Smooth muscle cell (in vitro differentiated cells): ENCODE measurements around the gene ATP6V0E1. TPM values are rescaled to one million over a fixed set of nuclear protein-coding genes. Genes with fewer than 3 reads are reported as not detected.
A peak's percentile ranks its signal among the peaks of the same experiment; 100 is the strongest.

ENCODE experiments used
- DNase-seq: peaks from one replicate; lab custom pipeline; 2025; ENCODE audit not compliant: unreplicated experiment; lab: John Stamatoyannopoulos, UW
- H2AFZ ChIP-seq: fragments of 200-600 bp; sonication (generic); 2 replicates; pipeline ENCODE4 v1.6.0; 2016; ENCODE audit warnings: antibody characterized with exemption, low read depth, mild to moderate bottlenecking
- H3F3A ChIP-seq: fragments of 200-600 bp; sonication (generic); 2 replicates; pipeline ENCODE4 v1.6.0; 2017; ENCODE audit warnings: antibody characterized with exemption, low read depth
- H3K27ac ChIP-seq: fragments of 200-600 bp; sonication (generic); 2 replicates; pipeline ENCODE4 v1.5.1; 2016; ENCODE audit warnings: low read depth, mild to moderate bottlenecking
- H3K27me3 ChIP-seq: fragments of 200-600 bp; sonication (generic); 2 replicates; pipeline ENCODE4 v1.6.1; 2016; ENCODE audit warnings: low read depth, mild to moderate bottlenecking
- H3K36me3 ChIP-seq: fragments of 200-600 bp; sonication (generic); 2 replicates; pipeline ENCODE4 v1.5.1; 2016; ENCODE audit warnings: low read depth
- H3K4me1 ChIP-seq: fragments of 200-600 bp; sonication (generic); 2 replicates; pipeline ENCODE4 v1.5.1; 2016; ENCODE audit warnings: low read depth
- H3K4me2 ChIP-seq: fragments of 200-600 bp; sonication (generic); 2 replicates; pipeline ENCODE4 v1.6.0; 2016; ENCODE audit warnings: mild to moderate bottlenecking
- H3K4me3 ChIP-seq: fragments of 200-600 bp; sonication (generic); 2 replicates; pipeline ENCODE4 v1.5.1; 2016; ENCODE audit warnings: mild to moderate bottlenecking
- H3K79me2 ChIP-seq: fragments of 200-600 bp; sonication (generic); 2 replicates; pipeline ENCODE4 v1.6.0; 2016; ENCODE audit warnings: low read depth, mild to moderate bottlenecking
- H3K9ac ChIP-seq: fragments of 200-600 bp; sonication (generic); 2 replicates; pipeline ENCODE4 v1.6.0; 2016; ENCODE audit warnings: low read depth
- H3K9me3 ChIP-seq: fragments of 200-600 bp; sonication (generic); replicated peaks from 2 replicates; pipeline ENCODE4 v1.5.1; 2016; ENCODE audit warnings: low read depth
- H4K20me1 ChIP-seq: fragments of 200-600 bp; sonication (generic); 2 replicates; pipeline ENCODE4 v1.6.0; 2016; ENCODE audit warnings: low read depth
- WGBS: methylation state at CpG from one replicate; pipeline ENCODE4 v1.1.7; 2016; ENCODE audit warnings: low lambda C conversion rate; 5-methylcytosine and 5-hydroxymethylcytosine counted together
- polyA plus RNA-seq: library from polyadenylated mRNA; unstranded; fragments of >200 nt; fragmentation: Nextera tagmentation; extraction: Ambion mirVana; gene quantifications from 2 replicates; pipeline ENCODE4 v1.2.1, GENCODE V29; 2016
- total RNA-seq: library from RNA; depleted of rRNA; stranded (reverse); fragments of >200 nt; gene quantifications from 2 replicates; pipeline ENCODE4 v1.2.3, GENCODE V29; 2014
- TF ChIP-seq, protein P1 (sequence below): fragments of 200-600 bp; sonication (generic); IDR thresholded peaks from 2 replicates; pipeline ENCODE4 v1.5.1; 2017; ENCODE audit warnings: borderline replicate concordance, mild to moderate bottlenecking, antibody characterized with exemption; ENCODE audit not compliant: insufficient read depth, poor library complexity, severe bottlenecking

The ATP6V0E1 gene
- total and polyA plus RNA-seq, 2 experiments from 2014 or later: 247 to 431 TPM

- no peaks in the 10 kb centered on the region for H3K36me3 ChIP-seq
- peaks cover 46% of the 10 kb centered on the region for H3K79me2 ChIP-seq
- TF ChIP-seq, protein P1, sequence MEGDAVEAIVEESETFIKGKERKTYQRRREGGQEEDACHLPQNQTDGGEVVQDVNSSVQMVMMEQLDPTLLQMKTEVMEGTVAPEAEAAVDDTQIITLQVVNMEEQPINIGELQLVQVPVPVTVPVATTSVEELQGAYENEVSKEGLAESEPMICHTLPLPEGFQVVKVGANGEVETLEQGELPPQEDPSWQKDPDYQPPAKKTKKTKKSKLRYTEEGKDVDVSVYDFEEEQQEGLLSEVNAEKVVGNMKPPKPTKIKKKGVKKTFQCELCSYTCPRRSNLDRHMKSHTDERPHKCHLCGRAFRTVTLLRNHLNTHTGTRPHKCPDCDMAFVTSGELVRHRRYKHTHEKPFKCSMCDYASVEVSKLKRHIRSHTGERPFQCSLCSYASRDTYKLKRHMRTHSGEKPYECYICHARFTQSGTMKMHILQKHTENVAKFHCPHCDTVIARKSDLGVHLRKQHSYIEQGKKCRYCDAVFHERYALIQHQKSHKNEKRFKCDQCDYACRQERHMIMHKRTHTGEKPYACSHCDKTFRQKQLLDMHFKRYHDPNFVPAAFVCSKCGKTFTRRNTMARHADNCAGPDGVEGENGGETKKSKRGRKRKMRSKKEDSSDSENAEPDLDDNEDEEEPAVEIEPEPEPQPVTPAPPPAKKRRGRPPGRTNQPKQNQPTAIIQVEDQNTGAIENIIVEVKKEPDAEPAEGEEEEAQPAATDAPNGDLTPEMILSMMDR: no peak
- H3K4me1 ChIP-seq: peaks cover 6% of the 10 kb centered on the region
- no peaks in the 10 kb centered on the region for H3K27me3 ChIP-seq
- no peak overlapping the region for H3K4me2 ChIP-seq
- peaks cover 19% of the 10 kb centered on the region for H4K20me1 ChIP-seq
- peak overlapping the region; percentile 19 for H3K27ac ChIP-seq
- peaks cover 6% of the 10 kb centered on the region for H3F3A ChIP-seq
- no peak for DNase-seq
- 89% methylated on average over 9 of the region's 9 CpGs for whole genome bisulfite sequencing
- H2AFZ ChIP-seq: no peak overlapping the region
- H3K9ac ChIP-seq: no peak overlapping the region
- H3K4me3 ChIP-seq: no peak overlapping the region
- H3K9me3 ChIP-seq: no peaks in the 10 kb centered on the region
These were observed 37.1 kb downstream of the ATP6V0E1 start for GRCh38 chr5:173020643-173021042.

DNA sequence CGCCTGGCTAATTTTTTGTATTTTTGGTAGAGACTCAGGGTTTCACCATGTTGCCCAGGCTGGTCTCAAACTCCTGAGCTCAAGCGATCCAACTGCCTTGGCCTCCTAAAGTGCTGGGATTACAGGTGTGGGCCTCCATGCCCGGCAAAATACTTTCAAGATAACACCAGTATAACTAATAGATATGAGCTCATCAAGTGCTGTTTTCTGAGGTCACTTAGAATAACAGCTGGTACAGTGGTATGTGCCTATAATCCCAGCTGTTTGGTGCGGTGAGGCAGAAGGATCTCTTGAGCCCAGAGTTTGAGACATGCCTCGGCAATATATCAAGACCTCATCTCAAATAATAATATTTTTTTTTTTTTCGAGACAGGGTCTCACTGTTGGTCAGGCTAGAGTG, 42.1 kb downstream of the ATP6V0E1 start:
- Histone ChIP-seq H4K20me1 (peaks cover 58% of the 10 kb centered on the region), H3K4me1 (no peaks in the 10 kb centered on the region), H3K4me3 (no peak overlapping the region), H3K4me2 (no peak overlapping the region), H3K9ac (no peak overlapping the region), H3K9me3 (no peaks in the 10 kb centered on the region), H3K27me3 (no peaks in the 10 kb centered on the region), H2AFZ (no peak overlapping the region), H3K36me3 (no peaks in the 10 kb centered on the region), H3F3A (peaks cover 3% of the 10 kb centered on the region), H3K27ac (no peak overlapping the region), H3K79me2 (peaks cover 49% of the 10 kb centered on the region)
- TF ChIP-seq, protein P1: no peak
- DNase-seq: no peak
- 76% methylated on average over 6 of the region's 6 CpGs for WGBS

- DNase-seq: no peak
- TF ChIP-seq, protein P1: no peak
- no peak overlapping the region for H3K27ac ChIP-seq
- no peak overlapping the region for H3K4me3 ChIP-seq
- no peaks in the 10 kb centered on the region for H3K4me1 ChIP-seq
- H3K4me2 ChIP-seq: no peak overlapping the region
- H3K27me3 ChIP-seq: no peaks in the 10 kb centered on the region
- H4K20me1 ChIP-seq: peaks cover 79% of the 10 kb centered on the region
- H3K79me2 ChIP-seq: peaks cover 55% of the 10 kb centered on the region
- H3K9me3 ChIP-seq: no peaks in the 10 kb centered on the region
- no peak overlapping the region for H3K9ac ChIP-seq
- no peaks in the 10 kb centered on the region for H3K36me3 ChIP-seq
- no peak overlapping the region for H2AFZ ChIP-seq
- 81% methylated on average over 7 of the region's 7 CpGs for WGBS
- peaks cover 3% of the 10 kb centered on the region for H3F3A ChIP-seq
These were observed 44.3 kb downstream of the ATP6V0E1 start for GRCh38 chr5:173027905-173028304.

GRCh38 chr5:173028811-173029327, 45.3 kb downstream of the ATP6V0E1 start:
- peaks cover 55% of the 10 kb centered on the region for H3K79me2 ChIP-seq

More at GRCh38 chr5:173028811-173029327, 45.3 kb downstream of the ATP6V0E1 start:
- peaks cover 3% of the 10 kb centered on the region for H3F3A ChIP-seq
- H3K4me1 ChIP-seq: no peaks in the 10 kb centered on the region
- H2AFZ ChIP-seq: no peak overlapping the region
- peaks cover 88% of the 10 kb centered on the region for H4K20me1 ChIP-seq
- TF ChIP-seq, protein P1: no peak
- no peaks in the 10 kb centered on the region for H3K9me3 ChIP-seq
- no peak overlapping the region for H3K9ac ChIP-seq
- no peak overlapping the region for H3K4me2 ChIP-seq
- no peak for DNase-seq
- H3K27me3 ChIP-seq: no peaks in the 10 kb centered on the region
- no peak overlapping the region for H3K27ac ChIP-seq
- 95% methylated on average over 4 of the region's 4 CpGs for WGBS
- H3K36me3 ChIP-seq: no peaks in the 10 kb centered on the region
- H3K4me3 ChIP-seq: no peak overlapping the region
